OCI-LY1 (cell line): ENCODE measurements around the gene TOX2.

Source experiments
- H2AFZ ChIP-seq: fragments of 200-600 bp; sonication (generic), shearing (Covaris generic); 2 replicates; pipeline ENCODE4 v1.6.0; 2014; ENCODE audit warnings: antibody characterized with exemption, mild to moderate bottlenecking, low read length
- H3F3A ChIP-seq: fragments of 200-600 bp; sonication (generic), shearing (Covaris generic); 2 replicates; pipeline ENCODE4 v1.6.0; 2014; ENCODE audit warnings: mild to moderate bottlenecking, antibody characterized with exemption, low read length, moderate library complexity; ENCODE audit not compliant: insufficient read depth
- H3K27ac ChIP-seq: fragments of 200-600 bp; sonication (generic); 2 replicates; pipeline ENCODE4 v1.5.1; 2014; ENCODE audit warnings: low read length, mixed run types, mild to moderate bottlenecking, low read depth; ENCODE audit not compliant: poor library complexity, severe bottlenecking
- H3K27me3 ChIP-seq: fragments of 200-600 bp; sonication (generic); 2 replicates; pipeline ENCODE4 v1.6.0; 2014; ENCODE audit warnings: antibody characterized with exemption, mild to moderate bottlenecking, low read length, moderate library complexity; ENCODE audit not compliant: insufficient read depth
- H3K36me3 ChIP-seq: fragments of 200-600 bp; sonication (generic); 2 replicates; pipeline ENCODE4 v1.6.1; 2014; ENCODE audit warnings: mild to moderate bottlenecking, antibody characterized with exemption, low read length, moderate library complexity, mixed read lengths; ENCODE audit not compliant: insufficient read depth
- H3K4me1 ChIP-seq: fragments of 200-600 bp; sonication (generic); 2 replicates; pipeline ENCODE4 v1.5.1; 2014; ENCODE audit warnings: mild to moderate bottlenecking, low read length, moderate library complexity; ENCODE audit not compliant: insufficient read depth, severe bottlenecking
- H3K4me2 ChIP-seq: fragments of 200-600 bp; sonication (generic), shearing (Covaris generic); 2 replicates; pipeline ENCODE4 v1.6.1; 2014; ENCODE audit warnings: low read length
- H3K4me3 ChIP-seq: fragments of 200-600 bp; sonication (generic); 2 replicates; pipeline ENCODE4 v1.5.1; 2014; ENCODE audit warnings: low read length, low read depth, mild to moderate bottlenecking, mixed read lengths; ENCODE audit not compliant: poor library complexity, severe bottlenecking
- H3K79me2 ChIP-seq: fragments of 200-600 bp; shearing (Covaris generic); 2 replicates; pipeline ENCODE4 v1.6.1; 2016; ENCODE audit warnings: mixed run types, low read length, mixed read lengths; ENCODE audit not compliant: insufficient read depth
- H3K9ac ChIP-seq: fragments of 200-600 bp; sonication (generic), shearing (Covaris generic); 2 replicates; pipeline ENCODE4 v1.6.1; 2014; ENCODE audit warnings: mild to moderate bottlenecking, low read length, mixed read lengths
- H3K9me2 ChIP-seq: fragments of 200-600 bp; sonication (generic), shearing (Covaris generic); 2 replicates; pipeline ENCODE4 v1.6.1; 2014; ENCODE audit warnings: low read depth, mild to moderate bottlenecking, low read length, mixed read lengths
- H3K9me3 ChIP-seq: fragments of 200-600 bp; shearing (Covaris generic); 2 replicates; pipeline ENCODE4 v1.6.1; 2014; ENCODE audit warnings: low read length, mixed read lengths
- H4K20me1 ChIP-seq: fragments of 200-600 bp; sonication (generic), shearing (Covaris generic); 2 replicates; pipeline ENCODE4 v1.6.0; 2016; ENCODE audit warnings: mild to moderate bottlenecking, low read length; ENCODE audit not compliant: insufficient read depth
- EZH2 ChIP-seq: fragments of 200-600 bp; sonication (generic), shearing (Covaris generic); IDR thresholded peaks from 2 replicates; pipeline ENCODE4 v1.8.0; 2017; ENCODE audit warnings: borderline replicate concordance, mixed run types, mild to moderate bottlenecking, antibody characterized with exemption, low read length, moderate library complexity, mixed read lengths
- TF ChIP-seq, protein P1 (sequence below): fragments of 200-600 bp; sonication (generic), shearing (Covaris generic); IDR thresholded peaks from 2 replicates; pipeline ENCODE4 v1.5.1; 2017; ENCODE audit warnings: mild to moderate bottlenecking, antibody characterized with exemption, low read length, moderate library complexity, mixed read lengths

The TOX2 gene

DNA sequence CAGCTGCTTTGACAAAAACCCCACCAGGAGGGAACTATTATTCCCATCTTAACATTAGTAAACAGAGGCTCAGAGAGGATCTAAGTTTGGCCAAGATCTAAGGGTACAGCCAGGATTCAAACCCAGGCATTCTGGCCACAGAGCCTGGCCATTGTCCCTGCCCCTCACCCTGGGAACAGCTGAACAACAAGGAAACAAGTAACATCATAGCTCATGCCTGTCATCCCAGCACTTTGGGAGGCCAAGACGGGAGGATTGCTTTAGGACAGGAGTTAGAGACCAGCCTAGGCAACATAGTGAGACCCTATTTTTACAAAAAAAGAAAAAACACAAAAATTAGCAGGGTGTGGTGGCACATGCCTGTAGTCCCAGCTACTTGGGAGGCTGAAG is 27.5 kb downstream of the TOX2 start:
- Histone ChIP-seq H3K4me2 (peak overlapping the region; percentile 21; the same call in 1 of the 2 replicates), H3K79me2 (no peaks in the 10 kb centered on the region), H3K9me2 (no peaks in the 10 kb centered on the region), H3K4me1 (peaks cover 67% of the 10 kb centered on the region), H3K9ac (no peak overlapping the region), H3K27me3 (no peaks in the 10 kb centered on the region), H3K4me3 (no peak overlapping the region), H3K36me3 (no peaks in the 10 kb centered on the region), H3K27ac (peak overlapping the region; percentile 79), H3K9me3 (no peaks in the 10 kb centered on the region), H2AFZ (no peak overlapping the region), H3F3A (no peaks in the 10 kb centered on the region), H4K20me1 (no peaks in the 10 kb centered on the region)
- TF ChIP-seq EZH2 = no peak

DNA sequence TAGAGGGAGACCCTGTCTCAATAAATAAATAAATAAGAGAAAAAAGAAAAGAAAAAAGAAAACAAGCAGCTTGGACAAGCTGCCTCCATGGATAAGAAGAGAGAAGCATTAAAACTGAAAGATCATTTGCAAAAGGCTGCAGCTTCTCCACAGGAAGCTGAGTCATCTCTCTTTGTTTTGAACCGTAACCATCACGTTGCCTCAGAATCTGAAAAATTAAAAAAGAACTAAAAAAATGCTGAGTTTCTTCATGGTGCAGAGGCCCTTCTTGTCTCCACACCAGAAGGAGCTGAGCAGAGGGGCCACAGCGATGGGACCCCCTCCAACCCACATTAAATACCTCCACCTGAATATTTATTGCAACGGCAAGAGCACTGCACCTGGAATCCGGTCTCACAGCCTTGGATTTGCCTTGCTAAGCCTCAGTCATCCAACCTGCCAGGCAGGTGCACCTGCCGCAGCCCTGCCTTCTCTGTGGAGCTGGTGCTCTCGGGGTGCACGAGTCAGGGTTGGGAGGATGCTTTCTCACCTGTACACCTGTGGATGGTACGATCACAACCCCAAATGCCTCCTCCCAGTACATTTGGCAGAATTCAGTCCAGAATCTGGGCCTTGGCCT is 28.1 kb downstream of the TOX2 start:
- Histone ChIP-seq H3K36me3 (no peaks in the 10 kb centered on the region), H4K20me1 (no peaks in the 10 kb centered on the region), H3K4me2 (peak overlapping the region; percentile 28), H3K79me2 (no peaks in the 10 kb centered on the region), H3K4me1 (peaks cover 71% of the 10 kb centered on the region), H3K9ac (peak overlapping the region; percentile 4; the same call in 1 of the 2 replicates), H3K27me3 (no peaks in the 10 kb centered on the region), H3K9me3 (no peaks in the 10 kb centered on the region), H2AFZ (no peak overlapping the region), H3K9me2 (no peaks in the 10 kb centered on the region), H3K4me3 (no peak overlapping the region), H3K27ac (peak overlapping the region; percentile 79), H3F3A (no peaks in the 10 kb centered on the region)
- TF ChIP-seq EZH2 = no peak
- TF ChIP-seq, protein P1, sequence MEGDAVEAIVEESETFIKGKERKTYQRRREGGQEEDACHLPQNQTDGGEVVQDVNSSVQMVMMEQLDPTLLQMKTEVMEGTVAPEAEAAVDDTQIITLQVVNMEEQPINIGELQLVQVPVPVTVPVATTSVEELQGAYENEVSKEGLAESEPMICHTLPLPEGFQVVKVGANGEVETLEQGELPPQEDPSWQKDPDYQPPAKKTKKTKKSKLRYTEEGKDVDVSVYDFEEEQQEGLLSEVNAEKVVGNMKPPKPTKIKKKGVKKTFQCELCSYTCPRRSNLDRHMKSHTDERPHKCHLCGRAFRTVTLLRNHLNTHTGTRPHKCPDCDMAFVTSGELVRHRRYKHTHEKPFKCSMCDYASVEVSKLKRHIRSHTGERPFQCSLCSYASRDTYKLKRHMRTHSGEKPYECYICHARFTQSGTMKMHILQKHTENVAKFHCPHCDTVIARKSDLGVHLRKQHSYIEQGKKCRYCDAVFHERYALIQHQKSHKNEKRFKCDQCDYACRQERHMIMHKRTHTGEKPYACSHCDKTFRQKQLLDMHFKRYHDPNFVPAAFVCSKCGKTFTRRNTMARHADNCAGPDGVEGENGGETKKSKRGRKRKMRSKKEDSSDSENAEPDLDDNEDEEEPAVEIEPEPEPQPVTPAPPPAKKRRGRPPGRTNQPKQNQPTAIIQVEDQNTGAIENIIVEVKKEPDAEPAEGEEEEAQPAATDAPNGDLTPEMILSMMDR = no peak

DNA sequence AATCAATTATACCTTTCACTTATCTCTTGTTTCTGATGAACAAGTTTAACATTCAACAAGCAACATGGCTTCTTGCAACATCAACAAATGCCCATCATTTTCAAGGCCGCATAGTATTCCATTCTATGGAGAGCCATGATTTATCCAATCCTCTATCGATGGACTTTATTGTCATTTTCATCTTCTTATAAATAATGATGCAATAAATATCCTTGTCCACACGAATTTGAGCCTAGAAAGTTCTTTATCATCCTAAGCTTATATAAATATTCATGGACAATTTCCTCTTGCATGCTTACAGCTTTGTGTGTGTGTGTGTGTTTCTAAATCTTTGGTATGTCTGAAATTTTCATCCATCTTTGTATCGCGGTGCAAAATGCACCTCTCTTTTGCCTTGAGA is 29.1 kb downstream of the TOX2 start:
- Histone ChIP-seq H3K36me3 (no peaks in the 10 kb centered on the region), H3K9me3 (no peaks in the 10 kb centered on the region), H3K4me1 (peaks cover 79% of the 10 kb centered on the region), H3K79me2 (no peaks in the 10 kb centered on the region), H3K9me2 (no peaks in the 10 kb centered on the region), H3K9ac (no peak overlapping the region), H3K27ac (no peak overlapping the region), H3K4me2 (no peak overlapping the region), H3F3A (no peaks in the 10 kb centered on the region), H3K4me3 (no peak overlapping the region), H4K20me1 (no peaks in the 10 kb centered on the region), H2AFZ (no peak overlapping the region), H3K27me3 (no peaks in the 10 kb centered on the region)
- TF ChIP-seq, protein P1 = no peak
- no peak for TF ChIP-seq EZH2

DNA sequence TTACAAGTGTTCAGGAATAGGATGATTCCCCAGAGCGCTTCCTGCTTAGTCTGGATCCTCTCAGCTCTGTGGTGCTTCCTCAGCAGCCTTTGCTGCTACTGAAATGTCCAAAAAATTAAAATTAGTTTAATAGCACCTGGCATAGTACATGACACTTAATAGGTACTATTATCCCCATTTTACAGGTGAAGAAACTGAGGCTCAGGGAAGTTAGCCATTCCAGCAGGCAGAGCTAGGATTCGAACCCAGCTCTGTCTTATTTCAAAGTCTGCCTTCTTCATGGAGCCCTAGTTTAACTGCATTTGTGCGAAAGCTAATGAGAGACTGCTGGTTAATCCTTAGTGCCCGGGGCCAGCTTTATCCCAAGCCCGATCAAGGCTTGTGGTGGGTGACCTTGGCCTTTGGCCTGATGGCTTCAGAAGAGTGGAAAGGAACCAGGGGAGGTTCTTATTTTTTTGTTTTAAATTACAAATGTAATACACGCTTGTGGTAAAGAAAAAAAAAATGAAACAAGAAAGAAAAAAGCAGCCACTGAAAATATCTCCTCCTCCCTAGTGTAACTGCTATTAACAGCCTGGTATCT is 30.1 kb downstream of the TOX2 start:
- Histone ChIP-seq H4K20me1 (no peaks in the 10 kb centered on the region), H3K9me3 (no peaks in the 10 kb centered on the region), H3K27me3 (no peaks in the 10 kb centered on the region), H3F3A (no peaks in the 10 kb centered on the region), H3K36me3 (no peaks in the 10 kb centered on the region), H2AFZ (no peak overlapping the region), H3K9me2 (no peaks in the 10 kb centered on the region), H3K4me3 (no peak overlapping the region), H3K79me2 (no peaks in the 10 kb centered on the region), H3K9ac (no peak overlapping the region), H3K4me2 (no peak overlapping the region), H3K4me1 (peaks cover 79% of the 10 kb centered on the region), H3K27ac (no peak overlapping the region)
- TF ChIP-seq, protein P1 = no peak
- TF ChIP-seq EZH2 = no peak
